ENCODE results near the gene TCF4. TPM values are rescaled to one million over a fixed set of nuclear protein-coding genes. Genes with fewer than 3 reads are reported as not detected.

Gene TCF4
- polyA plus RNA-seq, 1 of the 3 experiments (the other 2 are of a cell fraction): 39.1 TPM

GRCh38 chr18:55234366-55235093, 353.5 kb downstream of the TCF4 start:
- Histone ChIP-seq H3K79me2 (ENCODE audit: insufficient read depth) (peaks cover 8% of the 10 kb centered on the region; the same call in 1 of the 2 replicates), H2AFZ (ENCODE audit: low read depth) (no peak overlapping the region), H3K36me3 (replicated peaks in 1 of 2; ENCODE audit: control insufficient read depth in 1 of 2, insufficient read depth in 2 of 2, low read length in 1 of 2) (peaks cover 61 to 71% of the 10 kb centered on the region in 2 experiments), H3K4me2 (peak overlapping the region; percentile 22; the same call in 1 of the 2 replicates), H3K9me3 (no peaks in the 10 kb centered on the region), H3K4me3 (ENCODE audit: low read depth in 2 of 2, low read length in 1 of 2) (no peak overlapping the region; a peak in 1 of 4 replicates), H4K20me1 (ENCODE audit: insufficient read depth) (no peaks in the 10 kb centered on the region), H3K4me1 (ENCODE audit: control insufficient read depth in 1 of 2, insufficient read depth in 2 of 2, low read depth in 1 of 2, low read length in 1 of 2) (peaks cover 6 to 21% of the 10 kb centered on the region in 2 experiments; a peak in 3 of 4 replicates), H3F3A (replicated peaks; ENCODE audit: insufficient read depth) (peaks cover 12% of the 10 kb centered on the region), H3K9me2 (no peaks in the 10 kb centered on the region), H3K27ac (ENCODE audit: low read depth in 2 of 2, low read length in 1 of 2) (peak overlapping the region in 1 of 2 experiments; percentile 80; a peak in 2 of 4 replicates), H3K27me3 (ENCODE audit: insufficient read depth) (no peaks in the 10 kb centered on the region), H3K9ac (no peak overlapping the region)
- WGBS (ENCODE audit: low lambda C conversion rate): 38% methylated on average over 18 of the region's 21 CpGs
- CTCF ChIA-PET: interaction anchor here (0.5 to 3.5 kb wide), 77 partner anchors 9 to 1342 kb away, joined by 3 to 36 read pairs (median 5); no protein-coding TSS in a partner anchor
- POLR2A ChIA-PET: interaction anchor here (0.5 to 2.1 kb wide), 7 partner anchors 65 to 545 kb away, joined by 3 to 13 read pairs (median 4); no protein-coding TSS in a partner anchor
- peak; percentile 52 for DNase-seq
- TF ChIP-seq FOSL2 (IDR thresholded peaks at IDR 0.05; ENCODE audit: borderline replicate concordance, low read depth) (no peak), GABPA (IDR thresholded peaks at IDR 0.05; ENCODE audit: low read depth) (no peak), TCF12 (IDR thresholded peaks at IDR 0.05) (no peak), MAX (IDR thresholded peaks at IDR 0.05; ENCODE audit: low read depth) (no peak), REST (IDR thresholded peaks at IDR 0.05; ENCODE audit: low read depth, low read length) (no peak), POLR2AphosphoS5 (IDR thresholded peaks at IDR 0.05; ENCODE audit: low read depth, low read length) (no peak), MEF2A (IDR thresholded peaks at IDR 0.05; ENCODE audit: borderline replicate concordance, low read depth) (no peak), EZH2phosphoT487 (IDR thresholded peaks at IDR 0.05; ENCODE audit: borderline replicate concordance, low read depth) (no peak), USF1 (IDR thresholded peaks at IDR 0.05; ENCODE audit: borderline replicate concordance, low read depth) (no peak), YY1 (IDR thresholded peaks at IDR 0.05; ENCODE audit: low read depth) (peak; percentile 36; the same call in 1 of the 2 replicates), JUND (IDR thresholded peaks at IDR 0.05) (no peak), FOXJ3 (CRISPR knock-in tag; IDR thresholded peaks at IDR 0.05) (no peak), CHD2 (IDR thresholded peaks at IDR 0.05; ENCODE audit: low read length, partially characterized antibody) (no peak), ELF1 (IDR thresholded peaks at IDR 0.05) (no peak), USF2 (IDR thresholded peaks at IDR 0.05; ENCODE audit: borderline replicate concordance, low read depth, low read length) (no peak), SMC3 (IDR thresholded peaks at IDR 0.05; ENCODE audit: low read depth, low read length) (peak; percentile 78), RCOR1 (IDR thresholded peaks at IDR 0.05; ENCODE audit: low read length) (peak; percentile 45; the same call in 1 of the 2 replicates), NFIC (IDR thresholded peaks at IDR 0.05; ENCODE audit: borderline replicate concordance) (no peak), NRF1 (IDR thresholded peaks at IDR 0.05; ENCODE audit: low read depth, low read length) (no peak), EP300 (IDR thresholded peaks at IDR 0.05; ENCODE audit: borderline replicate concordance in 1 of 2, low read depth in 1 of 2, low read length in 1 of 2) (no peak; a peak in 1 of 4 replicates), RAD21 (IDR thresholded peaks at IDR 0.05; ENCODE audit: low read length) (peak; percentile 96), TEAD4 (IDR thresholded peaks at IDR 0.05; ENCODE audit: borderline replicate concordance, insufficient read depth) (no peak), CTCF (IDR thresholded peaks at IDR 0.05) (peak; percentile 89), GATA2 (CRISPR knock-in tag; IDR thresholded peaks at IDR 0.05) (0 out of 2 replicates have a peak, but pooled peaks have one; percentile 19), FOXM1 (IDR thresholded peaks at IDR 0.05; ENCODE audit: low read depth) (no peak), TAF1 (IDR thresholded peaks at IDR 0.05; ENCODE audit: borderline replicate concordance, low read depth, low read length) (no peak), RFX5 (IDR thresholded peaks at IDR 0.05; ENCODE audit: low read length) (no peak)
